ENCODE results near the gene CASP14.

DNA sequence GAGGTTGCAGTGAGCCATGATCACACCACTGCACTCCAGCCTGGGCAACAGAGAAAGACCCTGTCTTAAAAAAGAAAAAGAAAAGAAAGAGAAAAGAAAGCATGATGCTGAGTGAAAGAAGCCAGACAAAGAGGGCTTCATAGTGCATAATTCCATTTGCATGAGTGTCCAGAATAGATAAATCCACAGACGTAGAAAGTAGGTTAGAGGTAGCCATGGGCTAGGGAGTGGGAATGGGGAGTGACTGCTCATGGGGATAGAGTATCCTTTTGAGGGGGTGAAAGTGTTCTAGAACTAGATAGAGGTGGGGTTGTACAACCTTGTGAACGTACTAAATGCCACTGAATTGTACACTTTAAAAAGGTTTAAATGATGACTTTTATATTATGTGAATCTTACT lies 25.1 kb downstream of the CASP14 start:
- no peak for TF ChIP-seq MYBL2 (CRISPR knock-in tag; IDR thresholded peaks at IDR 0.05)
- no peak for TF ChIP-seq ZNF121 (CRISPR knock-in tag; IDR thresholded peaks at IDR 0.05)
- no peak for TF ChIP-seq CTCF (IDR thresholded peaks at IDR 0.05)
- TF ChIP-seq ETV6 (CRISPR knock-in tag; IDR thresholded peaks at IDR 0.05), result no peak
